IPS-18c (cell line): ENCODE data around the gene ZG16.

Source experiments
- H3K4me3 ChIP-seq: 2 replicates; pipeline ENCODE4 v1.7.0; 2013; ENCODE audit warnings: low read depth, mild to moderate bottlenecking, low read length, moderate library complexity; ENCODE audit not compliant: insufficient read depth
- H3K9me3 ChIP-seq: one replicate; pipeline ENCODE4 v1.6.1; 2013; ENCODE audit warnings: mild to moderate bottlenecking, low read length, moderate library complexity; ENCODE audit not compliant: control insufficient read depth, insufficient read depth

The ZG16 gene

GRCh38 chr16:29826342-29826695, 48.3 kb downstream of the ZG16 start:
- Histone ChIP-seq H3K9me3 (no peaks in the 10 kb centered on the region), H3K4me3 (no peak overlapping the region)

- Histone ChIP-seq H3K9me3 (no peaks in the 10 kb centered on the region), H3K4me3 (no peak overlapping the region)
These were observed 52.7 kb downstream of the ZG16 start for GRCh38 chr16:29830774-29831173.

GRCh38 chr16:29831490-29831889, 53.4 kb downstream of the ZG16 start:
- no peak overlapping the region for H3K4me3 ChIP-seq
- H3K9me3 ChIP-seq = no peaks in the 10 kb centered on the region
